Loucy (cell line): ENCODE results near the gene RAD51B.

ENCODE experiments used
- H2AFZ ChIP-seq: fragments of 200-600 bp; sonication (generic); 2 replicates; pipeline ENCODE4 v1.6.0; 2016; ENCODE audit warnings: antibody characterized with exemption, mild to moderate bottlenecking, low read length, moderate library complexity
- H3F3A ChIP-seq: fragments of 200-600 bp; 2 replicates; pipeline ENCODE4 v1.6.0; 2016; ENCODE audit warnings: antibody characterized with exemption, low read depth, mild to moderate bottlenecking
- H3K27me3 ChIP-seq: fragments of 200-600 bp; sonication (generic); 2 replicates; pipeline ENCODE4 v1.6.1; 2014; ENCODE audit warnings: low read length, mild to moderate bottlenecking; ENCODE audit not compliant: insufficient read depth, poor library complexity, severe bottlenecking
- H3K36me3 ChIP-seq: fragments of 200-600 bp; sonication (generic); 2 replicates; pipeline ENCODE4 v1.6.1; 2016; ENCODE audit warnings: low read length; ENCODE audit not compliant: insufficient read depth
- H3K4me1 ChIP-seq: fragments of 200-600 bp; sonication (generic); 2 replicates; pipeline ENCODE4 v1.5.1; 2014; ENCODE audit warnings: low read length, mild to moderate bottlenecking; ENCODE audit not compliant: insufficient read depth, poor library complexity, severe bottlenecking
- H3K4me2 ChIP-seq: fragments of 200-600 bp; sonication (generic); 2 replicates; pipeline ENCODE4 v1.6.0; 2014; ENCODE audit warnings: antibody characterized with exemption, low read length, low read depth, mild to moderate bottlenecking; ENCODE audit not compliant: poor library complexity, severe bottlenecking
- H3K4me3 ChIP-seq: fragments of 200-600 bp; sonication (generic); 2 replicates; pipeline ENCODE4 v1.5.1; 2014; ENCODE audit warnings: low read length, mild to moderate bottlenecking, mixed read lengths; ENCODE audit not compliant: poor library complexity, severe bottlenecking
- H3K79me2 ChIP-seq: fragments of 200-600 bp; sonication (generic); 2 replicates; pipeline ENCODE4 v1.6.1; 2014; ENCODE audit warnings: low read length; ENCODE audit not compliant: insufficient read depth
- H3K9ac ChIP-seq: fragments of 200-600 bp; sonication (generic); 2 replicates; pipeline ENCODE4 v1.6.0; 2014; ENCODE audit warnings: mild to moderate bottlenecking, low read depth, low read length, moderate library complexity; ENCODE audit not compliant: poor library complexity, severe bottlenecking
- H3K9me2 ChIP-seq: fragments of 200-600 bp; sonication (generic); replicated peaks from 2 replicates; pipeline ENCODE4 v1.6.1; 2016; ENCODE audit warnings: low read depth, low read length, mixed read lengths
- H3K9me3 ChIP-seq: fragments of 200-600 bp; sonication (generic); 2 replicates; pipeline ENCODE4 v1.6.1; 2014; ENCODE audit warnings: mild to moderate bottlenecking, antibody characterized with exemption, low read length, low read depth; ENCODE audit not compliant: insufficient read depth
- H4K20me1 ChIP-seq: fragments of 200-600 bp; sonication (generic); 2 replicates; pipeline ENCODE4 v1.6.0; 2014; ENCODE audit warnings: antibody characterized with exemption, low read length, mild to moderate bottlenecking; ENCODE audit not compliant: insufficient read depth, poor library complexity, severe bottlenecking
- CTCF ChIP-seq: fragments of 200-600 bp; sonication (generic); conservative IDR thresholded peaks from 2 replicates; pipeline ENCODE4 v1.5.1; 2014; ENCODE audit warnings: mild to moderate bottlenecking, antibody characterized with exemption, low read length
- EZH2phosphoT487 ChIP-seq: fragments of 200-600 bp; IDR thresholded peaks from 2 replicates; pipeline ENCODE4 v1.6.1; 2018; ENCODE audit warnings: antibody characterized with exemption, mild to moderate bottlenecking, moderate library complexity, borderline replicate concordance

The RAD51B gene

GRCh38 chr14:68418174-68419118 is 598.9 kb downstream of the RAD51B start:
- no peak for TF ChIP-seq EZH2phosphoT487
- no peak for TF ChIP-seq CTCF
- no peak overlapping the region for H2AFZ ChIP-seq

GRCh38 chr14:68420350-68420749 is 600.8 kb downstream of the RAD51B start:
- no peaks in the 10 kb centered on the region for H3F3A ChIP-seq
- no peaks in the 10 kb centered on the region for H3K9me2 ChIP-seq
- H3K27me3 ChIP-seq: no peaks in the 10 kb centered on the region
- no peaks in the 10 kb centered on the region for H3K9me3 ChIP-seq
- no peaks in the 10 kb centered on the region for H3K36me3 ChIP-seq
- H4K20me1 ChIP-seq: no peaks in the 10 kb centered on the region
- TF ChIP-seq EZH2phosphoT487 (no peak), CTCF (no peak)
- H3K9ac ChIP-seq: no peak overlapping the region
- H3K4me2 ChIP-seq: no peak overlapping the region
- no peak overlapping the region for H3K4me3 ChIP-seq
- no peaks in the 10 kb centered on the region for H3K79me2 ChIP-seq
- peaks cover 30% of the 10 kb centered on the region for H3K4me1 ChIP-seq
- H2AFZ ChIP-seq: no peak overlapping the region

More at GRCh38 chr14:68418174-68419118, 598.9 kb downstream of the RAD51B start:
- no peaks in the 10 kb centered on the region for H3F3A ChIP-seq
- no peaks in the 10 kb centered on the region for H3K9me2 ChIP-seq
- no peak overlapping the region for H3K9ac ChIP-seq
- H3K4me1 ChIP-seq: peaks cover 44% of the 10 kb centered on the region
- no peaks in the 10 kb centered on the region for H3K79me2 ChIP-seq
- no peak overlapping the region for H3K4me2 ChIP-seq
- no peaks in the 10 kb centered on the region for H3K36me3 ChIP-seq
- H3K9me3 ChIP-seq: no peaks in the 10 kb centered on the region
- H3K27me3 ChIP-seq: no peaks in the 10 kb centered on the region
- H3K4me3 ChIP-seq: no peak overlapping the region
- H4K20me1 ChIP-seq: no peaks in the 10 kb centered on the region

- Histone ChIP-seq H3K4me3 (no peak overlapping the region), H3K36me3 (no peaks in the 10 kb centered on the region), H3K9me2 (no peaks in the 10 kb centered on the region), H3K9ac (no peak overlapping the region), H3F3A (no peaks in the 10 kb centered on the region), H3K27me3 (no peaks in the 10 kb centered on the region), H3K79me2 (no peaks in the 10 kb centered on the region), H3K4me1 (peaks cover 24% of the 10 kb centered on the region), H4K20me1 (no peaks in the 10 kb centered on the region), H3K4me2 (no peak overlapping the region), H2AFZ (no peak overlapping the region), H3K9me3 (no peaks in the 10 kb centered on the region)
- no peak for TF ChIP-seq CTCF
- no peak for TF ChIP-seq EZH2phosphoT487
Observed at GRCh38 chr14:68421116-68421515, 601.5 kb downstream of the RAD51B start.
